Measurements from ENCODE around the gene SLIRP.
"Not testable (repeated sequence)": the region's sequence is repeated elsewhere in the genome, so short reads cannot be mapped to it uniquely, and the experiment has no call there.

SLIRP gene

GRCh38 chr14:77746064-77746702 lies 38.3 kb downstream of the SLIRP start (continued):
- TF ChIP-seq MEIS1 (CRISPR knock-in tag; IDR thresholded peaks at IDR 0.05; ENCODE audit: borderline replicate concordance), result no peak
- TF ChIP-seq SALL2 (tag by site-specific recombination; IDR thresholded peaks at IDR 0.05; ENCODE audit: borderline replicate concordance), result no peak
- TF ChIP-seq ZBTB20 (tag by site-specific recombination; IDR thresholded peaks at IDR 0.05), result no peak

- H3K4me3 ChIP-seq (ENCODE audit: low read depth, low read length); CTCF ChIA-PET; H3K4me1 ChIP-seq (ENCODE audit: control insufficient read depth, insufficient read depth, low read length); H3K9me3 ChIP-seq (ENCODE audit: control insufficient read depth, insufficient read depth, low read depth, low read length); H3K27ac ChIP-seq (ENCODE audit: extremely low read depth, low read depth, low read length); POLR2A ChIA-PET: not testable (repeated sequence)
- H3K36me3 ChIP-seq (ENCODE audit: control insufficient read depth in 2 of 2, insufficient read depth in 1 of 2, low read length in 2 of 2), result peaks cover 60 to 70% of the 10 kb centered on the region in 2 experiments
These were observed 39.5 kb downstream of the SLIRP start for GRCh38 chr14:77747425-77747824.

GRCh38 chr14:77752266-77752665 lies 44.4 kb downstream of the SLIRP start:
- POLR2A ChIA-PET, result interaction anchor here (1.2 kb wide), 1 partner anchor 8 kb away, joined by 4 read pairs; the partner anchor contains the start of gene SNW1
- H3K4me1 ChIP-seq (ENCODE audit: control insufficient read depth, insufficient read depth, low read length), result no peaks in the 10 kb centered on the region
- peaks cover 60 to 69% of the 10 kb centered on the region in 2 experiments for H3K36me3 ChIP-seq (ENCODE audit: control insufficient read depth in 2 of 2, insufficient read depth in 1 of 2, low read length in 2 of 2)
- TF ChIP-seq ZNF664 (tag by site-specific recombination; IDR thresholded peaks at IDR 0.05) (peak; percentile 92), ZNF354C (tag by site-specific recombination; IDR thresholded peaks at IDR 0.05; ENCODE audit: borderline replicate concordance, low read depth) (no peak), ZNF140 (tag by site-specific recombination; IDR thresholded peaks at IDR 0.05) (no peak), BCL11A (tag by site-specific recombination; IDR thresholded peaks at IDR 0.05; ENCODE audit: low read depth) (no peak), ZNF398 (tag by site-specific recombination; IDR thresholded peaks at IDR 0.05) (no peak)
- CTCF ChIA-PET, result interaction anchor here (1.7 kb wide), 1 partner anchor 10 kb away, joined by 6 read pairs; no protein-coding TSS in a partner anchor
- no peak overlapping the region for H3K4me3 ChIP-seq (ENCODE audit: low read depth, low read length)
- no peaks in the 10 kb centered on the region for H3K9me3 ChIP-seq (ENCODE audit: control insufficient read depth, insufficient read depth, low read depth, low read length)
- no peak overlapping the region for H3K27ac ChIP-seq (ENCODE audit: extremely low read depth, low read depth, low read length)

GRCh38 chr14:77752799-77753516 lies 45.1 kb downstream of the SLIRP start:
- Histone ChIP-seq H3K4me1 (ENCODE audit: control insufficient read depth, insufficient read depth, low read length) (no peaks in the 10 kb centered on the region), H3K36me3 (ENCODE audit: control insufficient read depth in 2 of 2, insufficient read depth in 1 of 2, low read length in 2 of 2) (peaks cover 60 to 69% of the 10 kb centered on the region in 2 experiments), H3K27ac (ENCODE audit: extremely low read depth, low read depth, low read length) (no peak overlapping the region), H3K4me3 (ENCODE audit: low read depth, low read length) (no peak overlapping the region), H3K9me3 (ENCODE audit: control insufficient read depth, insufficient read depth, low read depth, low read length) (no peaks in the 10 kb centered on the region)
- TF ChIP-seq YY2 (tag by site-specific recombination; IDR thresholded peaks at IDR 0.05) (no peak), ZNF133 (tag by site-specific recombination; IDR thresholded peaks at IDR 0.05) (no peak), ZNF274 (IDR thresholded peaks at IDR 0.05; ENCODE audit: low read length) (no peak), ZNF274 (tag by site-specific recombination; IDR thresholded peaks at IDR 0.05; ENCODE audit: borderline replicate concordance) (no peak), ZBTB20 (tag by site-specific recombination; IDR thresholded peaks at IDR 0.05) (no peak), ZNF571 (tag by site-specific recombination; IDR thresholded peaks at IDR 0.05) (no peak), ZSCAN23 (tag by site-specific recombination; IDR thresholded peaks at IDR 0.05) (no peak), ZNF654 (tag by site-specific recombination; IDR thresholded peaks at IDR 0.05; ENCODE audit: low read depth) (no peak), ZNF843 (tag by site-specific recombination; IDR thresholded peaks at IDR 0.05) (no peak), ZNF747 (tag by site-specific recombination; IDR thresholded peaks at IDR 0.05) (no peak), ZNF2 (tag by site-specific recombination; IDR thresholded peaks at IDR 0.05) (no peak), MZF1 (tag by site-specific recombination; IDR thresholded peaks at IDR 0.05; ENCODE audit: borderline replicate concordance) (no peak), ZNF140 (tag by site-specific recombination; IDR thresholded peaks at IDR 0.05) (no peak), ZBTB21 (tag by site-specific recombination; IDR thresholded peaks at IDR 0.05) (no peak), ZNF645 (tag by site-specific recombination; IDR thresholded peaks at IDR 0.05) (no peak)
- CTCF ChIA-PET, result interaction anchor here (0.7 to 1.7 kb wide), 2 partner anchors 10 to 691 kb away, joined by 3 to 6 read pairs; no protein-coding TSS in a partner anchor
- POLR2A ChIA-PET, result interaction anchor here (1.1 kb wide), 1 partner anchor 19 kb away, joined by 8 read pairs; no protein-coding TSS in a partner anchor

Measured in HEK293 (cell line).